Measurements from ENCODE around the gene LAMTOR3. TPM values are rescaled to one million over a fixed set of nuclear protein-coding genes. Genes with fewer than 3 reads are reported as not detected.

LAMTOR3 gene, protein sequence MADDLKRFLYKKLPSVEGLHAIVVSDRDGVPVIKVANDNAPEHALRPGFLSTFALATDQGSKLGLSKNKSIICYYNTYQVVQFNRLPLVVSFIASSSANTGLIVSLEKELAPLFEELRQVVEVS
- polyA plus RNA-seq (2011; rRNA removed) (44.2 and 66.3 TPM in 2 replicates), polyA minus RNA-seq (2011; rRNA and poly(A)+ RNA removed) (9.9 and 24.1 TPM in 2 replicates)

DNA sequence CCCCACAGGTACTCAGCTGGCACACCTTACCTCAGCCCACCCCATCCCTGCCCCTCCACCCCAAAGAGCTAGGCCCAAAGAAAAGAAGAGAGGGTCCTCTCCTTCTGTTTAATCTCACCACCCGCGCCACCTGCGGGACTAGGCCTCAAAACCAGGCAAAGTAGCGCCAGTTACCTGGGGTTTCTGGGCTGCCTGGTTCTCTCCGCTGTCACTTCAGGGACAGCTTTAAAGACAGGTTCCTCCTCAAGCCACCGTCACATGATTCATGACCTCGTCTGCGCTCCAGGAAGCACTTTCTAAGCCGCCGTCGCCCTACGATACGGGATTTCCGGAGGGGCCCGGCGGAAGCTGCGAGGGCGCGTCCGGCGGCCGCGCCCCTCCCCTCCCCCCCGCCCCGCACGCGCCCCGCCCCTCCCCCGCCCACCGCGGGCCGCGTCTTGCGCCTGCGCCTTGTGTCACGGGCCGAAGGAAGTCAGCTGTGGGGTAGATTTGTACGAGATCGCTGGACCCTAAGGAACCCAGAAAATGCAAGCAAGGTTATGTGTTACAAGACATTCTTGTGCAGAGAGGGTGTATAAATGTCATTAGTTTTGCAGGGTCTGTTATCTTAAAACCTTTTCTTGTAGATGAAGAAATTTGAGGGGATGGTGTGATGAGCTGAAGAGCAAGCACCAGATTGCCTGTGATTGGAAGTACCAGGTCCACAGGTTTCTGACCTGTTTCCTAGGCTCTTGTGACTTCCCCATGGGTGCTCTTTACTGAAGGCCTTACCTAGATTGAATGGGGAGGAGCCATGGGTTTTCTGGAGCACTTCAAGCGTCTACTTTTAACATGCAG, at the start of gene LAMTOR3:
Gene LAMTOR3 (minus strand): TSS at position 267 of the 837 bp plus-strand sequence. CDS start 464 bp downstream, outside the sequence.
- Histone ChIP-seq H3K27ac (ENCODE audit: low read depth, low read length) (peak within 1 kb of the TSS; percentile 80), H3K27me3 (ENCODE audit: control insufficient read depth, insufficient read depth, low read length) (no peaks in the 10 kb centered on the region), H3K9me3 (ENCODE audit: control insufficient read depth, insufficient read depth, low read length) (no peaks in the 10 kb centered on the region), H3K4me3 (ENCODE audit: low read depth, low read length) (peak within 1 kb of the TSS; percentile 90)
- TF ChIP-seq, protein P1, sequence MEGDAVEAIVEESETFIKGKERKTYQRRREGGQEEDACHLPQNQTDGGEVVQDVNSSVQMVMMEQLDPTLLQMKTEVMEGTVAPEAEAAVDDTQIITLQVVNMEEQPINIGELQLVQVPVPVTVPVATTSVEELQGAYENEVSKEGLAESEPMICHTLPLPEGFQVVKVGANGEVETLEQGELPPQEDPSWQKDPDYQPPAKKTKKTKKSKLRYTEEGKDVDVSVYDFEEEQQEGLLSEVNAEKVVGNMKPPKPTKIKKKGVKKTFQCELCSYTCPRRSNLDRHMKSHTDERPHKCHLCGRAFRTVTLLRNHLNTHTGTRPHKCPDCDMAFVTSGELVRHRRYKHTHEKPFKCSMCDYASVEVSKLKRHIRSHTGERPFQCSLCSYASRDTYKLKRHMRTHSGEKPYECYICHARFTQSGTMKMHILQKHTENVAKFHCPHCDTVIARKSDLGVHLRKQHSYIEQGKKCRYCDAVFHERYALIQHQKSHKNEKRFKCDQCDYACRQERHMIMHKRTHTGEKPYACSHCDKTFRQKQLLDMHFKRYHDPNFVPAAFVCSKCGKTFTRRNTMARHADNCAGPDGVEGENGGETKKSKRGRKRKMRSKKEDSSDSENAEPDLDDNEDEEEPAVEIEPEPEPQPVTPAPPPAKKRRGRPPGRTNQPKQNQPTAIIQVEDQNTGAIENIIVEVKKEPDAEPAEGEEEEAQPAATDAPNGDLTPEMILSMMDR (IDR thresholded peaks at IDR 0.05; ENCODE audit: low read depth, low read length): no peak
- ChIA-PET POLR2A (interaction anchor here (1.0 to 1.4 kb wide), 3 partner anchors 53 to 56 kb away, joined by 4 to 10 read pairs (median 9); partner anchors contain the start of gene H2AZ1), CTCF (interaction anchor here (0.6 to 2.7 kb wide), 2 partner anchors 54 to 103 kb away, joined by 5 to 9 read pairs; no protein-coding TSS in a partner anchor)
- peak; percentile 51 for DNase-seq (ENCODE audit: low read depth, low spot score)

DNA sequence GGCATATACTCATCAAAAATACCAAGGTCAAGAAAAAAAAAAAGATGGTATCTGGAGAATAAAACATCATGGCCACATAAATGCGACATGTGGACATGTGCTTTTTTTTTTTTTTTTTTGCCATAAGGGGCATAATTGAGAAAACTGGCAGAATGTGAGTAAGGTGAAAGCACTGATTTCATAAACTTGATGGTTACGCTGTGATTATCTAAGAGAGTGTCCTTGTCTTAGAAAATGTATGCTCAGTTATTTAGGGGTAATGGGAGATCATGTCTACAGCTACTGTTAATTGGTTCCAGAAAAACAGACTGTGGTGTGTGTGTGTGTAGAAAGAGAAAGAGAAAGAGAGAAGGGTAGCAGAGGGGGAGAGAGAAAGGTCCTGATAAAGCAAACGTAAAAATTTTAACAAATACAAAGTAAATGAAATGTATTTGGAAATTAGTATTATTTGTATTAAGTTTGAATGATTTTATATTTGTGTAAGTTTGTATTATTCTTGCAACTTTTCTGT, 44.1 kb upstream of the LAMTOR3 start:
- Histone ChIP-seq H3K27ac (ENCODE audit: low read depth, low read length) (no peak overlapping the region), H3K4me3 (ENCODE audit: low read depth, low read length) (no peak overlapping the region), H3K27me3 (ENCODE audit: control insufficient read depth, insufficient read depth, low read length) (no peaks in the 10 kb centered on the region), H3K9me3 (ENCODE audit: control insufficient read depth, insufficient read depth, low read length) (peaks cover 9% of the 10 kb centered on the region)
- no peak for DNase-seq (ENCODE audit: low read depth, low spot score)
- TF ChIP-seq, protein P1 (IDR thresholded peaks at IDR 0.05; ENCODE audit: low read depth, low read length): no peak
- ChIA-PET POLR2A (no interaction called here), CTCF (interaction anchor here (0.6 to 2.4 kb wide), 2 partner anchors 10 to 621 kb away, joined by 3 to 9 read pairs; no protein-coding TSS in a partner anchor)

DNA sequence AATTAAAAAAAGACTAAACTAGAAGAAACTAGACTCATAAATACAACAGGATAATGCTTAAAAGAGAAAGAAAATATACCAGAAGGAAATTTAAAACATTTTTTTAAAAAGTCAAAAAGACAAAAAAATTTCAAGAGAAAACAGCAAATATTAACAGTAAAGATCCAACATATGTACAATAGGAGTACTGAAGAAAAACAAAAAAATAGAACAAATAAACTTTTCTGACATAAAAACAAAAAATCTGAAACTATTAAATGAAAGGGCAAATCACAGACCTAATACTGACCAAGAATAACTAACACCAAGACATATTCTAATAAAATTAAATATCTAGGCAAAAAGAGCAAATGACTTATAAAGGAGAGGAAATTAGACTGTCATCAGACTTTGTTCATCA, 40.7 kb upstream of the LAMTOR3 start:
- no peak overlapping the region for H3K4me3 ChIP-seq (ENCODE audit: low read depth, low read length)
- TF ChIP-seq, protein P1 (IDR thresholded peaks at IDR 0.05; ENCODE audit: low read depth, low read length): no peak
- no peak for DNase-seq (ENCODE audit: low read depth, low spot score)
- H3K27me3 ChIP-seq (ENCODE audit: control insufficient read depth, insufficient read depth, low read length): no peaks in the 10 kb centered on the region
- ChIA-PET POLR2A (no interaction called here), CTCF (interaction anchor here (2.6 kb wide), 1 partner anchor 14 kb away, joined by 6 read pairs; no protein-coding TSS in a partner anchor)
- peaks cover 9% of the 10 kb centered on the region for H3K9me3 ChIP-seq (ENCODE audit: control insufficient read depth, insufficient read depth, low read length)
- no peak overlapping the region for H3K27ac ChIP-seq (ENCODE audit: low read depth, low read length)

DNA sequence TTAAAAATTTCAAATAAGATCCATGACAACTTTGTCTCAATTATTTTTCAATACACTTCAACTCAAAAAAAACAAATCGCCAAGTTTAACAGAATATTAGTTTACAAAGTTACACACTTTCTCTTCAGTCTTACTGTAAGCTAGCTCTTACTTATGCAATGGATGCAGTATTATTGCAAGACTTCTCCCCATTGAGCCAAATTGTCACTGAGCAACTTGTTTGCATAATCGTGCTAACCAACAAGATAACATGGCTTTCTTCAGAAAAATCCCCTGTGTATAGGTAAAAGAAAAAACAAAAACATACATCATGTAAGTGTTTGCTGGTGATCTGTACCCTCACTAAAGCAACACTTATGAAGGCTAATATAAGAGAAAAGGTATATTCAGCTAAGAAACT, 33.3 kb upstream of the LAMTOR3 start:
- CTCF ChIA-PET: interaction anchor here (1.2 to 3.9 kb wide), 2 partner anchors 14 to 21 kb away, joined by 3 to 13 read pairs; no protein-coding TSS in a partner anchor
- Histone ChIP-seq H3K27me3 (ENCODE audit: control insufficient read depth, insufficient read depth, low read length) (no peaks in the 10 kb centered on the region), H3K4me3 (ENCODE audit: low read depth, low read length) (no peak overlapping the region), H3K9me3 (ENCODE audit: control insufficient read depth, insufficient read depth, low read length) (no peaks in the 10 kb centered on the region), H3K27ac (ENCODE audit: low read depth, low read length) (no peak overlapping the region)
- TF ChIP-seq, protein P1 (IDR thresholded peaks at IDR 0.05; ENCODE audit: low read depth, low read length): no peak
- POLR2A ChIA-PET: no interaction called here
- no peak for DNase-seq (ENCODE audit: low read depth, low spot score)
